Measurements from ENCODE around the gene TRIM5.

Gene TRIM5

GRCh38 chr11:5621580-5621979 is 63.3 kb downstream of the TRIM5 start:
- DNase-seq, result no peak

GRCh38 chr11:5620651-5621521 is 64.0 kb downstream of the TRIM5 start:
- DNase-seq, result peak; percentile 31

- no peak for DNase-seq
Observed at GRCh38 chr11:5618807-5619206, 66.1 kb downstream of the TRIM5 start.
